ENCODE measurements around the gene NCEH1. TPM values are rescaled to one million over a fixed set of nuclear protein-coding genes. Genes with fewer than 3 reads are reported as not detected.

Gene NCEH1
- total and polyA plus RNA-seq, 2 experiments from 2014 or later, result 1.8 to 4.9 TPM

- Histone ChIP-seq H3K4me2 (no peak overlapping the region), H3F3A (replicated peaks; ENCODE audit: low read depth) (no peaks in the 10 kb centered on the region), H2AFZ (no peak overlapping the region), H4K20me1 (replicated peaks; ENCODE audit: insufficient read depth) (no peaks in the 10 kb centered on the region), H3K79me2 (replicated peaks; ENCODE audit: insufficient read depth) (no peaks in the 10 kb centered on the region), H3K36me3 (ENCODE audit: insufficient read depth) (no peaks in the 10 kb centered on the region), H3K27ac (ENCODE audit: low read depth) (no peak overlapping the region), H3K9me2 (ENCODE audit: insufficient read depth) (no peaks in the 10 kb centered on the region; the same call in 1 of the 2 replicates), H3K4me3 (no peak overlapping the region), H3K27me3 (ENCODE audit: insufficient read depth) (no peaks in the 10 kb centered on the region), H3K4me1 (ENCODE audit: insufficient read depth) (peaks cover 10% of the 10 kb centered on the region; the same call in 1 of the 2 replicates)
- H3K9me3 Mint-ChIP-seq, result peaks cover 26% of the 10 kb centered on the region
- no peak overlapping the region for H3K4me3 Mint-ChIP-seq
- peaks cover 22% of the 10 kb centered on the region for H3K4me1 Mint-ChIP-seq
- H3K36me3 Mint-ChIP-seq (ENCODE audit: low read depth), result peaks cover 19% of the 10 kb centered on the region
- H3K27ac Mint-ChIP-seq, result no peak overlapping the region
- DNase-seq (ENCODE audit: low spot score) (no peak), ATAC-seq (no peak)
- no peaks in the 10 kb centered on the region for H3K27me3 Mint-ChIP-seq (ENCODE audit: insufficient read depth, low read depth, poor library complexity)
- TF ChIP-seq, protein P1, sequence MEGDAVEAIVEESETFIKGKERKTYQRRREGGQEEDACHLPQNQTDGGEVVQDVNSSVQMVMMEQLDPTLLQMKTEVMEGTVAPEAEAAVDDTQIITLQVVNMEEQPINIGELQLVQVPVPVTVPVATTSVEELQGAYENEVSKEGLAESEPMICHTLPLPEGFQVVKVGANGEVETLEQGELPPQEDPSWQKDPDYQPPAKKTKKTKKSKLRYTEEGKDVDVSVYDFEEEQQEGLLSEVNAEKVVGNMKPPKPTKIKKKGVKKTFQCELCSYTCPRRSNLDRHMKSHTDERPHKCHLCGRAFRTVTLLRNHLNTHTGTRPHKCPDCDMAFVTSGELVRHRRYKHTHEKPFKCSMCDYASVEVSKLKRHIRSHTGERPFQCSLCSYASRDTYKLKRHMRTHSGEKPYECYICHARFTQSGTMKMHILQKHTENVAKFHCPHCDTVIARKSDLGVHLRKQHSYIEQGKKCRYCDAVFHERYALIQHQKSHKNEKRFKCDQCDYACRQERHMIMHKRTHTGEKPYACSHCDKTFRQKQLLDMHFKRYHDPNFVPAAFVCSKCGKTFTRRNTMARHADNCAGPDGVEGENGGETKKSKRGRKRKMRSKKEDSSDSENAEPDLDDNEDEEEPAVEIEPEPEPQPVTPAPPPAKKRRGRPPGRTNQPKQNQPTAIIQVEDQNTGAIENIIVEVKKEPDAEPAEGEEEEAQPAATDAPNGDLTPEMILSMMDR (conservative IDR thresholded peaks at IDR 0.05; ENCODE audit: low read depth in 2 of 2), result no peak
- TF ChIP-seq NANOG (IDR thresholded peaks at IDR 0.05; ENCODE audit: borderline replicate concordance) (no peak), JUNB (IDR thresholded peaks at IDR 0.05; ENCODE audit: unreplicated experiment) (no peak)
Observed at GRCh38 chr3:172609750-172610149, 101.1 kb downstream of the NCEH1 start.

- no peaks in the 10 kb centered on the region for H3K79me2 ChIP-seq (replicated peaks; ENCODE audit: insufficient read depth)
- no peaks in the 10 kb centered on the region for H3K27me3 ChIP-seq (ENCODE audit: insufficient read depth)
- no peak overlapping the region for H3K27ac Mint-ChIP-seq
- H2AFZ ChIP-seq, result no peak overlapping the region
- H3K4me3 ChIP-seq, result no peak overlapping the region
- ATAC-seq (no peak), DNase-seq (ENCODE audit: low spot score) (no peak)
- H3K36me3 ChIP-seq (ENCODE audit: insufficient read depth), result no peaks in the 10 kb centered on the region
- no peaks in the 10 kb centered on the region for H3K27me3 Mint-ChIP-seq (ENCODE audit: insufficient read depth, low read depth, poor library complexity)
- no peaks in the 10 kb centered on the region for H4K20me1 ChIP-seq (replicated peaks; ENCODE audit: insufficient read depth)
- H3F3A ChIP-seq (replicated peaks; ENCODE audit: low read depth), result no peaks in the 10 kb centered on the region
- H3K4me1 Mint-ChIP-seq, result peaks cover 22% of the 10 kb centered on the region
- H3K36me3 Mint-ChIP-seq (ENCODE audit: low read depth), result peaks cover 19% of the 10 kb centered on the region
- H3K4me1 ChIP-seq (ENCODE audit: insufficient read depth), result peaks cover 10% of the 10 kb centered on the region; the same call in 1 of the 2 replicates
- H3K27ac ChIP-seq (ENCODE audit: low read depth), result no peak overlapping the region
- H3K9me2 ChIP-seq (ENCODE audit: insufficient read depth), result no peaks in the 10 kb centered on the region; the same call in 1 of the 2 replicates
- peaks cover 24% of the 10 kb centered on the region for H3K9me3 Mint-ChIP-seq
- H3K4me2 ChIP-seq, result no peak overlapping the region
- H3K4me3 Mint-ChIP-seq, result no peak overlapping the region
- TF ChIP-seq POLR2AphosphoS5 (IDR thresholded peaks at IDR 0.05; ENCODE audit: low read depth) (no peak), ZNF114 (CRISPR knock-in tag; IDR thresholded peaks at IDR 0.05) (no peak), JUNB (IDR thresholded peaks at IDR 0.05; ENCODE audit: unreplicated experiment) (no peak), EZH2phosphoT487 (IDR thresholded peaks at IDR 0.05; ENCODE audit: unreplicated experiment) (no peak), STAT1 (IDR thresholded peaks at IDR 0.05; ENCODE audit: unreplicated experiment) (no peak), CREB1 (CRISPR knock-in tag; IDR thresholded peaks at IDR 0.05; ENCODE audit: low read depth) (no peak), NANOG (IDR thresholded peaks at IDR 0.05; ENCODE audit: borderline replicate concordance) (no peak)
- TF ChIP-seq, protein P1 (conservative IDR thresholded peaks at IDR 0.05; ENCODE audit: low read depth in 2 of 2), result no peak
- TF ChIP-seq, protein P2, sequence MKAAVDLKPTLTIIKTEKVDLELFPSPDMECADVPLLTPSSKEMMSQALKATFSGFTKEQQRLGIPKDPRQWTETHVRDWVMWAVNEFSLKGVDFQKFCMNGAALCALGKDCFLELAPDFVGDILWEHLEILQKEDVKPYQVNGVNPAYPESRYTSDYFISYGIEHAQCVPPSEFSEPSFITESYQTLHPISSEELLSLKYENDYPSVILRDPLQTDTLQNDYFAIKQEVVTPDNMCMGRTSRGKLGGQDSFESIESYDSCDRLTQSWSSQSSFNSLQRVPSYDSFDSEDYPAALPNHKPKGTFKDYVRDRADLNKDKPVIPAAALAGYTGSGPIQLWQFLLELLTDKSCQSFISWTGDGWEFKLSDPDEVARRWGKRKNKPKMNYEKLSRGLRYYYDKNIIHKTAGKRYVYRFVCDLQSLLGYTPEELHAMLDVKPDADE (IDR thresholded peaks at IDR 0.05), result no peak
- TF ChIP-seq, protein P3, sequence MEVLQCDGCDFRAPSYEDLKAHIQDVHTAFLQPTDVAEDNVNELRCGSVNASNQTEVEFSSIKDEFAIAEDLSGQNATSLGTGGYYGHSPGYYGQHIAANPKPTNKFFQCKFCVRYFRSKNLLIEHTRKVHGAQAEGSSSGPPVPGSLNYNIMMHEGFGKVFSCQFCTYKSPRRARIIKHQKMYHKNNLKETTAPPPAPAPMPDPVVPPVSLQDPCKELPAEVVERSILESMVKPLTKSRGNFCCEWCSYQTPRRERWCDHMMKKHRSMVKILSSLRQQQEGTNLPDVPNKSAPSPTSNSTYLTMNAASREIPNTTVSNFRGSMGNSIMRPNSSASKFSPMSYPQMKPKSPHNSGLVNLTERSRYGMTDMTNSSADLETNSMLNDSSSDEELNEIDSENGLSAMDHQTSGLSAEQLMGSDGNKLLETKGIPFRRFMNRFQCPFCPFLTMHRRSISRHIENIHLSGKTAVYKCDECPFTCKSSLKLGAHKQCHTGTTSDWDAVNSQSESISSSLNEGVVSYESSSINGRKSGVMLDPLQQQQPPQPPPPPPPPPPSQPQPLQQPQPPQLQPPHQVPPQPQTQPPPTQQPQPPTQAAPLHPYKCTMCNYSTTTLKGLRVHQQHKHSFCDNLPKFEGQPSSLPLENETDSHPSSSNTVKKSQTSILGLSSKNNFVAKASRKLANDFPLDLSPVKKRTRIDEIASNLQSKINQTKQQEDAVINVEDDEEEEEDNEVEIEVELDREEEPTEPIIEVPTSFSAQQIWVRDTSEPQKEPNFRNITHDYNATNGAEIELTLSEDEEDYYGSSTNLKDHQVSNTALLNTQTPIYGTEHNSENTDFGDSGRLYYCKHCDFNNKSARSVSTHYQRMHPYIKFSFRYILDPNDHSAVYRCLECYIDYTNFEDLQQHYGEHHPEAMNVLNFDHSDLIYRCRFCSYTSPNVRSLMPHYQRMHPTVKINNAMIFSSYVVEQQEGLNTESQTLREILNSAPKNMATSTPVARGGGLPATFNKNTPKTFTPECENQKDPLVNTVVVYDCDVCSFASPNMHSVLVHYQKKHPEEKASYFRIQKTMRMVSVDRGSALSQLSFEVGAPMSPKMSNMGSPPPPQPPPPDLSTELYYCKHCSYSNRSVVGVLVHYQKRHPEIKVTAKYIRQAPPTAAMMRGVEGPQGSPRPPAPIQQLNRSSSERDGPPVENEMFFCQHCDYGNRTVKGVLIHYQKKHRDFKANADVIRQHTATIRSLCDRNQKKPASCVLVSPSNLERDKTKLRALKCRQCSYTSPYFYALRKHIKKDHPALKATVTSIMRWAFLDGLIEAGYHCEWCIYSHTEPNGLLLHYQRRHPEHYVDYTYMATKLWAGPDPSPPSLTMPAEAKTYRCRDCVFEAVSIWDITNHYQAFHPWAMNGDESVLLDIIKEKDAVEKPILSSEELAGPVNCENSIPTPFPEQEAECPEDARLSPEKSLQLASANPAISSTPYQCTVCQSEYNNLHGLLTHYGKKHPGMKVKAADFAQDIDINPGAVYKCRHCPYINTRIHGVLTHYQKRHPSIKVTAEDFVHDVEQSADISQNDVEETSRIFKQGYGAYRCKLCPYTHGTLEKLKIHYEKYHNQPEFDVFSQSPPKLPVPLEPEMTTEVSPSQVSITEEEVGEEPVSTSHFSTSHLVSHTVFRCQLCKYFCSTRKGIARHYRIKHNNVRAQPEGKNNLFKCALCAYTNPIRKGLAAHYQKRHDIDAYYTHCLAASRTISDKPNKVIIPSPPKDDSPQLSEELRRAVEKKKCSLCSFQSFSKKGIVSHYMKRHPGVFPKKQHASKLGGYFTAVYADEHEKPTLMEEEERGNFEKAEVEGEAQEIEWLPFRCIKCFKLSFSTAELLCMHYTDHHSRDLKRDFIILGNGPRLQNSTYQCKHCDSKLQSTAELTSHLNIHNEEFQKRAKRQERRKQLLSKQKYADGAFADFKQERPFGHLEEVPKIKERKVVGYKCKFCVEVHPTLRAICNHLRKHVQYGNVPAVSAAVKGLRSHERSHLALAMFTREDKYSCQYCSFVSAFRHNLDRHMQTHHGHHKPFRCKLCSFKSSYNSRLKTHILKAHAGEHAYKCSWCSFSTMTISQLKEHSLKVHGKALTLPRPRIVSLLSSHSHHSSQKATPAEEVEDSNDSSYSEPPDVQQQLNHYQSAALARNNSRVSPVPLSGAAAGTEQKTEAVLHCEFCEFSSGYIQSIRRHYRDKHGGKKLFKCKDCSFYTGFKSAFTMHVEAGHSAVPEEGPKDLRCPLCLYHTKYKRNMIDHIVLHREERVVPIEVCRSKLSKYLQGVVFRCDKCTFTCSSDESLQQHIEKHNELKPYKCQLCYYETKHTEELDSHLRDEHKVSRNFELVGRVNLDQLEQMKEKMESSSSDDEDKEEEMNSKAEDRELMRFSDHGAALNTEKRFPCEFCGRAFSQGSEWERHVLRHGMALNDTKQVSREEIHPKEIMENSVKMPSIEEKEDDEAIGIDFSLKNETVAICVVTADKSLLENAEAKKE (CRISPR knock-in tag; IDR thresholded peaks at IDR 0.05), result no peak
Observed at GRCh38 chr3:172608575-172608974, 102.3 kb downstream of the NCEH1 start.
